Tibial nerve (tissue), 4 donors: Measurements from ENCODE around the gene BAZ2A. TPM values are rescaled to one million over a fixed set of nuclear protein-coding genes. Genes with fewer than 3 reads are reported as not detected.
"Not testable (repeated sequence)": the region's sequence is repeated elsewhere in the genome, so short reads cannot be mapped to it uniquely, and the experiment has no call there.

Experiments
- DNase-seq, 2 donors: peaks; one replicate each; pipeline ENCODE4 v3.0.0-alpha.2; 2019; ENCODE audit warnings: low spot score in 2 of 2
- H3K27ac ChIP-seq, 4 donors: fragments of 200-600 bp; sonication (generic) in 3 of 4; one replicate each; pipeline ENCODE4 v1.5.1; 2017 to 2019; ENCODE audit warnings: mild to moderate bottlenecking in 1 of 4
- H3K27me3 ChIP-seq, 2 donors: fragments of 200-600 bp; sonication (generic) in 1 of 2; one replicate each; pipeline versions ENCODE4 v1.5.1 to v1.6.0; 2017 to 2019
- H3K36me3 ChIP-seq, 3 donors: fragments of 200-600 bp; sonication (generic); one replicate each; pipeline ENCODE4 v1.5.1; 2018 to 2019
- H3K4me1 ChIP-seq, 4 donors: fragments of 200-600 bp; sonication (generic) in 3 of 4; one replicate each; pipeline ENCODE4 v1.5.1; 2017 to 2019
- H3K4me3 ChIP-seq, 4 donors: fragments of 200-600 bp; sonication (generic) in 3 of 4; one replicate each; pipeline ENCODE4 v1.5.1; 2017 to 2019; ENCODE audit warnings: mild to moderate bottlenecking in 1 of 4, moderate library complexity in 1 of 4
- H3K9me3 ChIP-seq, 4 donors: fragments of 200-600 bp; sonication (generic) in 3 of 4; one replicate each; pipeline ENCODE4 v1.5.1; 2017 to 2019
- CTCF ChIP-seq, 5 experiments: fragments of 200-600 bp in 3 of 5; fragments of 450-650 bp in 2 of 5; sonication (generic) in 3 of 5; IDR thresholded peaks; one replicate each; pipeline ENCODE4 v1.5.1; 2016 to 2019; ENCODE audit warnings: antibody characterized with exemption in 5 of 5, mild to moderate bottlenecking in 3 of 5, moderate library complexity in 2 of 5
- EP300 ChIP-seq, 2 donors: sonication (generic); formaldehyde crosslinking; IDR thresholded peaks; one replicate each; pipeline ENCODE4 v1.6.1; 2017; ENCODE audit warnings: antibody characterized with exemption in 2 of 2, mild to moderate bottlenecking in 1 of 2
- POLR2A ChIP-seq, 2 donors: fragments of 450-650 bp; IDR thresholded peaks; one replicate each; pipeline ENCODE4 v1.6.1; 2017; ENCODE audit warnings: antibody characterized with exemption in 2 of 2, mild to moderate bottlenecking in 2 of 2, moderate library complexity in 2 of 2
- WGBS, 2 donors: methylation state at CpG; one replicate each; pipeline ENCODE4 v1.1.5; 2018; 5-methylcytosine and 5-hydroxymethylcytosine counted together
- total RNA-seq, 4 donors: library from RNA; depleted of rRNA; stranded (reverse); fragments of >200 nt; gene quantifications; one replicate each; pipeline ENCODE4 v1.1.0, GENCODE V29; 2016

The BAZ2A gene
- total RNA-seq, 4 donors from 2014 or later = 117 to 178 (median 159) TPM

- DNase-seq = no peak
- H3K36me3 ChIP-seq = peaks cover 0 to 28% (median 8%) of the 10 kb centered on the region in 3 donors
These were observed 40.3 kb downstream of the BAZ2A start for GRCh38 chr12:56589783-56590182.

GRCh38 chr12:56585098-56585497, 45.0 kb downstream of the BAZ2A start:
- TF ChIP-seq EP300 (IDR thresholded peaks at IDR 0.05) (no peak), CTCF (IDR thresholded peaks at IDR 0.05) (no peak), POLR2A (IDR thresholded peaks at IDR 0.05) (no peak)
- 89 to 91% methylated on average over 4 of the region's 4 CpGs for WGBS, 2 donors

More at GRCh38 chr12:56589783-56590182, 40.3 kb downstream of the BAZ2A start:
- peak overlapping the region; percentile 50 to 90 (median 81) for H3K27ac ChIP-seq
- H3K4me1 ChIP-seq = peaks cover 0 to 81% (median 32%) of the 10 kb centered on the region in 4 donors
- no peak overlapping the region for H3K4me3 ChIP-seq
- WGBS, 2 donors = 63 to 74% methylated on average over 1 of the region's 1 CpG
- no peaks in the 10 kb centered on the region for H3K9me3 ChIP-seq
- TF ChIP-seq POLR2A (IDR thresholded peaks at IDR 0.05) = no peak
- TF ChIP-seq EP300 (IDR thresholded peaks at IDR 0.05) = no peak
- no peak for TF ChIP-seq CTCF (IDR thresholded peaks at IDR 0.05)
- no peaks in the 10 kb centered on the region for H3K27me3 ChIP-seq

GRCh38 chr12:56581418-56582145, 48.5 kb downstream of the BAZ2A start:
- Histone ChIP-seq H3K9me3 (no peaks in the 10 kb centered on the region), H3K4me3 (no peak overlapping the region), H3K27ac (peak overlapping the region; percentile 11 to 74 (median 60)), H3K27me3 (no peaks in the 10 kb centered on the region), H3K36me3 (peaks cover 0 to 27% (median 0%) of the 10 kb centered on the region in 3 donors), H3K4me1 (peaks cover 0 to 19% (median 2%) of the 10 kb centered on the region in 4 donors)
- TF ChIP-seq EP300 (IDR thresholded peaks at IDR 0.05) (peak in 1 of 2 donors; percentile 13), CTCF (IDR thresholded peaks at IDR 0.05) (no peak)
- DNase-seq = peak in 1 of 2 donors; percentile 25
- WGBS, 2 donors = 47 to 62% methylated on average over 10 of the region's 10 CpGs

More at GRCh38 chr12:56585098-56585497, 45.0 kb downstream of the BAZ2A start:
- H3K36me3 ChIP-seq = peaks cover 0 to 55% (median 8%) of the 10 kb centered on the region in 3 donors
- peak overlapping the region in 1 of 4 donors; percentile 2 for H3K27ac ChIP-seq
- no peaks in the 10 kb centered on the region for H3K9me3 ChIP-seq
- no peak overlapping the region for H3K4me3 ChIP-seq
- no peak for DNase-seq
- peaks cover 0 to 52% (median 16%) of the 10 kb centered on the region in 4 donors for H3K4me1 ChIP-seq
- no peaks in the 10 kb centered on the region for H3K27me3 ChIP-seq

GRCh38 chr12:56578983-56579546, 51.1 kb downstream of the BAZ2A start:
- peaks cover 0 to 46% (median 0%) of the 10 kb centered on the region in 3 donors for H3K36me3 ChIP-seq
- no peak overlapping the region for H3K4me3 ChIP-seq
- no peaks in the 10 kb centered on the region for H3K9me3 ChIP-seq
- no peak overlapping the region for H3K27ac ChIP-seq
- peaks cover 0 to 16% (median 2%) of the 10 kb centered on the region in 4 donors for H3K4me1 ChIP-seq
- 91 to 92% methylated on average over 10 of the region's 10 CpGs for WGBS, 2 donors
- DNase-seq = no peak
- TF ChIP-seq CTCF (IDR thresholded peaks at IDR 0.05) (no peak), POLR2A (IDR thresholded peaks at IDR 0.05) (no peak), EP300 (IDR thresholded peaks at IDR 0.05) (no peak)
- H3K27me3 ChIP-seq = no peaks in the 10 kb centered on the region

GRCh38 chr12:56577248-56577647, 52.9 kb downstream of the BAZ2A start:
- H3K9me3 ChIP-seq, H3K27ac ChIP-seq, H3K27me3 ChIP-seq, DNase-seq, H3K4me3 ChIP-seq: not testable (repeated sequence)
- 89 to 91% methylated on average over 7 of the region's 7 CpGs for WGBS, 2 donors
- Histone ChIP-seq H3K4me1 (peaks cover 0 to 16% (median 2%) of the 10 kb centered on the region in 4 donors), H3K36me3 (peaks cover 0 to 38% (median 0%) of the 10 kb centered on the region in 3 donors)
